HEK293T (cell line): ENCODE data around the gene PRKG1.
A peak's percentile ranks its signal among the peaks of the same experiment; 100 is the strongest.

Source experiments
- CTCF ChIA-PET: fragments of 350-600 bp; formaldehyde crosslinking; extraction: SDS; loops from one replicate; lab custom pipeline; 2021; ENCODE audit warnings: antibody characterized with exemption, inconsistent platforms; lab: Yijun Ruan, JAX
- POLR2A ChIA-PET: fragments of 350-600 bp; formaldehyde crosslinking; extraction: SDS; loops from one replicate; lab custom pipeline; 2020; ENCODE audit warnings: antibody characterized with exemption, inconsistent platforms; lab: Yijun Ruan, JAX
- DNase-seq: peaks from one replicate; pipeline ENCODE4 v3.0.0; 2012; ENCODE audit warnings: mixed read lengths; ENCODE audit errors: extremely low spot score
- ARNT ChIP-seq: fragments of 450-650 bp; IDR thresholded peaks from 2 replicates; pipeline ENCODE4 v1.6.1; 2017; ENCODE audit warnings: mild to moderate bottlenecking
- BHLHE40 ChIP-seq: fragments of 450-650 bp; IDR thresholded peaks from 2 replicates; pipeline ENCODE4 v1.6.1; 2016; ENCODE audit warnings: mild to moderate bottlenecking, moderate library complexity, borderline replicate concordance
- CTBP1 ChIP-seq: fragments of 450-650 bp; IDR thresholded peaks from 2 replicates; pipeline ENCODE4 v1.6.1; 2016; ENCODE audit warnings: borderline replicate concordance
- ELF4 ChIP-seq: fragments of 450-650 bp; IDR thresholded peaks from 2 replicates; pipeline ENCODE4 v1.6.1; 2017; ENCODE audit warnings: antibody characterized with exemption
- FOXA1 ChIP-seq: fragments of 450-650 bp; IDR thresholded peaks from 2 replicates; pipeline ENCODE4 v1.6.1; 2016; ENCODE audit warnings: mild to moderate bottlenecking
- FOXK2 ChIP-seq: fragments of 450-650 bp; IDR thresholded peaks from 2 replicates; pipeline ENCODE4 v1.6.1; 2016; ENCODE audit warnings: mild to moderate bottlenecking
- FOXM1 ChIP-seq: fragments of 450-650 bp; IDR thresholded peaks from 2 replicates; pipeline ENCODE4 v1.6.1; 2017; ENCODE audit warnings: mild to moderate bottlenecking, borderline replicate concordance
- HDGF ChIP-seq: fragments of 450-650 bp; IDR thresholded peaks from 2 replicates; pipeline ENCODE4 v1.6.1; 2017; ENCODE audit warnings: antibody characterized with exemption, borderline replicate concordance
- L3MBTL2 ChIP-seq: fragments of 450-650 bp; conservative IDR thresholded peaks from 2 replicates; pipeline ENCODE4 v1.6.1; 2016; ENCODE audit warnings: mild to moderate bottlenecking
- LEF1 ChIP-seq: fragments of 450-650 bp; IDR thresholded peaks from 2 replicates; pipeline ENCODE4 v1.6.1; 2017; ENCODE audit warnings: mild to moderate bottlenecking, borderline replicate concordance
- NFRKB ChIP-seq: fragments of 450-650 bp; IDR thresholded peaks from 2 replicates; pipeline ENCODE4 v1.6.1; 2016; ENCODE audit warnings: mild to moderate bottlenecking, moderate library complexity
- PKNOX1 ChIP-seq: fragments of 450-650 bp; IDR thresholded peaks from 2 replicates; pipeline ENCODE4 v1.6.1; 2016
- SP1 ChIP-seq: fragments of 450-650 bp; IDR thresholded peaks from 2 replicates; pipeline ENCODE4 v1.6.1; 2017
- SUZ12 ChIP-seq: fragments of 450-650 bp; IDR thresholded peaks from 2 replicates; pipeline ENCODE4 v1.6.1; 2016; ENCODE audit warnings: mild to moderate bottlenecking
- TARDBP ChIP-seq: fragments of 450-650 bp; IDR thresholded peaks from 2 replicates; pipeline ENCODE4 v1.6.1; 2016
- ZNF384 ChIP-seq: fragments of 450-650 bp; IDR thresholded peaks from 2 replicates; pipeline ENCODE4 v1.6.1; 2016

PRKG1 gene

GRCh38 chr10:51112013-51112412 lies 37.7 kb downstream of the PRKG1 start:
- ChIA-PET CTCF (no interaction called here), POLR2A (no interaction called here)
- no peak for TF ChIP-seq PKNOX1
- no peak for TF ChIP-seq L3MBTL2
- TF ChIP-seq LEF1 = no peak
- TF ChIP-seq FOXM1 = no peak
- TF ChIP-seq FOXA1 = no peak
- TF ChIP-seq SP1 = no peak
- no peak for TF ChIP-seq CTBP1
- no peak for TF ChIP-seq BHLHE40
- no peak for TF ChIP-seq ZNF384
- TF ChIP-seq ARNT = no peak
- no peak for TF ChIP-seq FOXK2
- TF ChIP-seq NFRKB = no peak
- no peak for TF ChIP-seq ELF4
- DNase-seq = no peak

GRCh38 chr10:51113007-51113406 lies 38.7 kb downstream of the PRKG1 start:
- POLR2A ChIA-PET = no interaction called here

GRCh38 chr10:51117053-51117660 lies 42.9 kb downstream of the PRKG1 start:
- no peak for TF ChIP-seq ELF4
- CTCF ChIA-PET = interaction anchor here (0.6 kb wide), 1 partner anchor 306 kb away, joined by 3 read pairs; no protein-coding TSS in a partner anchor
- DNase-seq = no peak
- POLR2A ChIA-PET = no interaction called here

More at GRCh38 chr10:51113007-51113406, 38.7 kb downstream of the PRKG1 start:
- no peak for DNase-seq
- TF ChIP-seq PKNOX1 (no peak), SP1 (no peak), ARNT (no peak), NFRKB (no peak), CTBP1 (no peak), ELF4 (no peak), SUZ12 (no peak), FOXK2 (no peak), FOXA1 (no peak), TARDBP (no peak), BHLHE40 (no peak), LEF1 (no peak), FOXM1 (no peak), HDGF (no peak), L3MBTL2 (no peak), ZNF384 (no peak)
- CTCF ChIA-PET = interaction anchor here (0.6 kb wide), 1 partner anchor 1332 kb away, joined by 3 read pairs; no protein-coding TSS in a partner anchor

GRCh38 chr10:51117794-51118193 lies 43.5 kb downstream of the PRKG1 start:
- CTCF ChIA-PET = no interaction called here
- no peak for DNase-seq
- TF ChIP-seq L3MBTL2 = no peak
- 0 out of 2 replicates have a peak, but pooled peaks have one; percentile 29 for TF ChIP-seq PKNOX1
- POLR2A ChIA-PET = no interaction called here

- TF ChIP-seq SP1 (no peak), ARNT (no peak), BHLHE40 (no peak), L3MBTL2 (no peak), FOXM1 (no peak), NFRKB (no peak), TARDBP (no peak), FOXA1 (no peak), LEF1 (no peak), SUZ12 (no peak), PKNOX1 (no peak), ELF4 (no peak), HDGF (no peak)
- POLR2A ChIA-PET = no interaction called here
Observed at GRCh38 chr10:51119441-51119840, 45.2 kb downstream of the PRKG1 start.

GRCh38 chr10:51121861-51122260 lies 47.6 kb downstream of the PRKG1 start:
- ChIA-PET CTCF (no interaction called here), POLR2A (interaction anchor here (1.0 kb wide), 1 partner anchor 29 kb away, joined by 3 read pairs; no protein-coding TSS in a partner anchor)
- TF ChIP-seq SUZ12 = no peak
- TF ChIP-seq ZNF384 = no peak
- no peak for TF ChIP-seq LEF1
- TF ChIP-seq FOXA1 = no peak
- TF ChIP-seq FOXK2 = no peak
- no peak for TF ChIP-seq NFRKB
- TF ChIP-seq HDGF = no peak
- no peak for TF ChIP-seq BHLHE40
- no peak for TF ChIP-seq PKNOX1
- no peak for TF ChIP-seq FOXM1
- TF ChIP-seq TARDBP = no peak
- TF ChIP-seq ARNT = no peak
- TF ChIP-seq CTBP1 = no peak
- no peak for DNase-seq

More at GRCh38 chr10:51119441-51119840, 45.2 kb downstream of the PRKG1 start:
- CTCF ChIA-PET = no interaction called here
- no peak for DNase-seq
